ENCODE measurements around the gene COL6A3. TPM values are rescaled to one million over a fixed set of nuclear protein-coding genes. Genes with fewer than 3 reads are reported as not detected.

Gene COL6A3
- polyA plus RNA-seq, 2 of the 4 experiments (the other 2 are of a cell fraction): 0.10 to 0.28 TPM

DNA sequence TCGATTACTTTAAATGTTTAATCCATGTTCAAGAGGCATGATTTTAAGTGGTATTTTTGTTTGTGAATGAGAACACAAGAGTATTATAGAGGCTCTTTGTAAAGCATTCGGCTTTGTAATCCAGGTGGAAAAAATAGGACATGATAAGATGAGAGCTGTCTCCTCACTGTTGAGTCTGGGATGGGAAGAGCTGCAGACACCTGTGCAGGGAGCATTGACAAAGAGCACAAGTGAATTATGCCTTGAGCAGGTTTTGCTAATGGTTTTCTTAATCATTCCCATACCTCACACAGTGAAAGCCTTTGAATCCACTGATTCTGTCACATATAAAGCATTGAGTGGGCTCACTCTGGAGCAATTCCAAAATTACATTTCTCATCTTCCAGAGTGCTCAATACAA, 9.6 kb downstream of the COL6A3 start:
- CTCF ChIA-PET: interaction anchor here (1.8 to 10.6 kb wide), 2 partner anchors 16 to 168 kb away, joined by 6 to 97 read pairs; no protein-coding TSS in a partner anchor
- no peak for TF ChIP-seq NR3C1 (IDR thresholded peaks at IDR 0.05)
- TF ChIP-seq RAD21 (conservative IDR thresholded peaks at IDR 0.05 in 1 of 2, IDR thresholded peaks at IDR 0.05 in 1 of 2): no peak
- TF ChIP-seq FOXS1 (CRISPR knock-in tag; IDR thresholded peaks at IDR 0.05): no peak
- TF ChIP-seq BCL3 (IDR thresholded peaks at IDR 0.05): no peak
- no peak for TF ChIP-seq MAZ (IDR thresholded peaks at IDR 0.05; ENCODE audit: borderline replicate concordance, low read depth, low read length)
- TF ChIP-seq JUN (IDR thresholded peaks at IDR 0.05): no peak
- TF ChIP-seq FOSL2 (IDR thresholded peaks at IDR 0.05): no peak
- no peak for TF ChIP-seq FOSL2 (CRISPR knock-in tag; IDR thresholded peaks at IDR 0.05)
- TF ChIP-seq NPAS2 (CRISPR knock-in tag; IDR thresholded peaks at IDR 0.05; ENCODE audit: borderline replicate concordance): no peak
- FAIRE-seq (no peak), ATAC-seq (no peak), DNase-seq (ENCODE audit: low read depth in 1 of 2, low spot score in 1 of 2) (no peak)
- WGBS (ENCODE audit: missing lambda C conversion rate): 29% methylated on average over 2 of the region's 2 CpGs
- H3K4me2 ChIP-seq: no peak overlapping the region
- peaks cover 5% of the 10 kb centered on the region; the same call in 1 of the 3 replicates for H3K9me3 ChIP-seq
- H3K4me1 ChIP-seq: no peaks in the 10 kb centered on the region
- no peak overlapping the region for H3K4me3 ChIP-seq
- POLR2A ChIA-PET: no interaction called here
- H3K27ac ChIP-seq: no peak overlapping the region

GRCh38 chr2:237403024-237403882, 10.7 kb downstream of the COL6A3 start:
- CTCF ChIA-PET: interaction anchor here (1.2 to 10.6 kb wide), 6 partner anchors 17 to 281 kb away, joined by 3 to 97 read pairs (median 4); no protein-coding TSS in a partner anchor
- no peak overlapping the region for H3K27ac ChIP-seq
- POLR2A ChIA-PET: no interaction called here

GRCh38 chr2:237400199-237400598, 13.8 kb downstream of the COL6A3 start:
- Histone ChIP-seq H3K27ac (no peak overlapping the region), H3K4me3 (no peak overlapping the region), H3K9me3 (no peaks in the 10 kb centered on the region), H3K4me1 (no peaks in the 10 kb centered on the region), H3K4me2 (no peak overlapping the region)
- 53% methylated on average over 1 of the region's 1 CpG for WGBS (ENCODE audit: missing lambda C conversion rate)
- DNase-seq (ENCODE audit: low read depth in 1 of 2, low spot score in 1 of 2): no peak
- no peak for ATAC-seq
- no peak for FAIRE-seq
- POLR2A ChIA-PET: no interaction called here
- TF ChIP-seq BCL3 (IDR thresholded peaks at IDR 0.05): no peak
- TF ChIP-seq, protein P1, sequence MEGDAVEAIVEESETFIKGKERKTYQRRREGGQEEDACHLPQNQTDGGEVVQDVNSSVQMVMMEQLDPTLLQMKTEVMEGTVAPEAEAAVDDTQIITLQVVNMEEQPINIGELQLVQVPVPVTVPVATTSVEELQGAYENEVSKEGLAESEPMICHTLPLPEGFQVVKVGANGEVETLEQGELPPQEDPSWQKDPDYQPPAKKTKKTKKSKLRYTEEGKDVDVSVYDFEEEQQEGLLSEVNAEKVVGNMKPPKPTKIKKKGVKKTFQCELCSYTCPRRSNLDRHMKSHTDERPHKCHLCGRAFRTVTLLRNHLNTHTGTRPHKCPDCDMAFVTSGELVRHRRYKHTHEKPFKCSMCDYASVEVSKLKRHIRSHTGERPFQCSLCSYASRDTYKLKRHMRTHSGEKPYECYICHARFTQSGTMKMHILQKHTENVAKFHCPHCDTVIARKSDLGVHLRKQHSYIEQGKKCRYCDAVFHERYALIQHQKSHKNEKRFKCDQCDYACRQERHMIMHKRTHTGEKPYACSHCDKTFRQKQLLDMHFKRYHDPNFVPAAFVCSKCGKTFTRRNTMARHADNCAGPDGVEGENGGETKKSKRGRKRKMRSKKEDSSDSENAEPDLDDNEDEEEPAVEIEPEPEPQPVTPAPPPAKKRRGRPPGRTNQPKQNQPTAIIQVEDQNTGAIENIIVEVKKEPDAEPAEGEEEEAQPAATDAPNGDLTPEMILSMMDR (IDR thresholded peaks at IDR 0.05): no peak
- TF ChIP-seq ZFP36 (IDR thresholded peaks at IDR 0.05; ENCODE audit: borderline replicate concordance, partially characterized antibody): no peak
- TF ChIP-seq RARB (CRISPR knock-in tag; IDR thresholded peaks at IDR 0.05): no peak
- TF ChIP-seq MAZ (IDR thresholded peaks at IDR 0.05; ENCODE audit: borderline replicate concordance, low read depth, low read length): no peak
- TF ChIP-seq FOSL2 (IDR thresholded peaks at IDR 0.05): no peak
- no peak for TF ChIP-seq FOSL2 (CRISPR knock-in tag; IDR thresholded peaks at IDR 0.05)
- no peak for TF ChIP-seq SREBF2 (IDR thresholded peaks at IDR 0.05)
- TF ChIP-seq EP300 (IDR thresholded peaks at IDR 0.05): no peak
- no peak for TF ChIP-seq ELK1 (IDR thresholded peaks at IDR 0.05; ENCODE audit: low read depth, low read length)
- TF ChIP-seq CHD4 (IDR thresholded peaks at IDR 0.05; ENCODE audit: borderline replicate concordance): no peak
- TF ChIP-seq RFX5 (IDR thresholded peaks at IDR 0.05): no peak
- no peak for TF ChIP-seq KDM1A (IDR thresholded peaks at IDR 0.05; ENCODE audit: low read depth)
- CTCF ChIA-PET: interaction anchor here (2.9 kb wide), 1 partner anchor 10 kb away, joined by 11 read pairs; no protein-coding TSS in a partner anchor

More at GRCh38 chr2:237403024-237403882, 10.7 kb downstream of the COL6A3 start:
- ATAC-seq (no peak), DNase-seq (ENCODE audit: low read depth in 1 of 2, low spot score in 1 of 2) (no peak), FAIRE-seq (no peak)
- 53% methylated on average over 11 of the region's 11 CpGs for WGBS (ENCODE audit: missing lambda C conversion rate)
- Histone ChIP-seq H3K4me3 (no peak overlapping the region), H3K9me3 (peaks cover 5% of the 10 kb centered on the region; the same call in 1 of the 3 replicates), H3K4me2 (no peak overlapping the region), H3K4me1 (no peaks in the 10 kb centered on the region)
- TF ChIP-seq CBX8 (IDR thresholded peaks at IDR 0.05) (no peak), ZSCAN20 (CRISPR knock-in tag; IDR thresholded peaks at IDR 0.05) (no peak), JUN (IDR thresholded peaks at IDR 0.05) (no peak), NR3C1 (IDR thresholded peaks at IDR 0.05) (no peak), HOXB5 (CRISPR knock-in tag; IDR thresholded peaks at IDR 0.05) (no peak)
